Thyroid gland (tissue), 4 donors: Measurements from ENCODE around the gene PAGE2.

ENCODE experiments used
- POLR2A ChIP-seq, 2 donors: fragments of 450-650 bp; IDR thresholded peaks; one replicate each; pipeline ENCODE4 v1.6.1; 2017; ENCODE audit warnings: antibody characterized with exemption in 2 of 2, mild to moderate bottlenecking in 2 of 2, moderate library complexity in 1 of 2
- TF ChIP-seq, protein P1 (sequence below), 6 experiments: fragments of 200-600 bp in 3 of 6; fragments of 450-650 bp in 3 of 6; sonication (generic) in 3 of 6; IDR thresholded peaks; one replicate each; pipeline ENCODE4 v1.5.1; 2016 to 2019; ENCODE audit warnings: antibody characterized with exemption in 6 of 6, mild to moderate bottlenecking in 2 of 6, inconsistent platforms in 1 of 6, moderate library complexity in 1 of 6

DNA sequence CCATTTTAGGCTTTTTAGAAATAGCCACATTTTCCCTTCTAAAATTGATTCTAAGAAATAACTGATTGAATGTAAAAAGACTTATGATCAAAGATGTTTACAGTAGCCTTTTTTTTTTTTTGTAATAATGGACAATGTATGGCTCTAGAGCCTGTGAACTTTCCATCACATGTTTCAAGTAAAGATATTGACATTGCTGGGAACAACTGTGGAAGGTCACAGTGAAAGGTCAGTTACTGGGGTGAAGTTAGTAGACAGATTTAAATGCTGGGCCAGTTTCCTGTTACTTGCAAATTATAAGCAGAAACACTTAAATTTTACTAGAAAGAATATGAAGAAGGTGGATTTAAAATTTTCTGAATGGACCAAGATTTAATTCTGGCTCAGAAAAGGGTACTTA is 18.4 kb downstream of the PAGE2 start:
- TF ChIP-seq, protein P1, sequence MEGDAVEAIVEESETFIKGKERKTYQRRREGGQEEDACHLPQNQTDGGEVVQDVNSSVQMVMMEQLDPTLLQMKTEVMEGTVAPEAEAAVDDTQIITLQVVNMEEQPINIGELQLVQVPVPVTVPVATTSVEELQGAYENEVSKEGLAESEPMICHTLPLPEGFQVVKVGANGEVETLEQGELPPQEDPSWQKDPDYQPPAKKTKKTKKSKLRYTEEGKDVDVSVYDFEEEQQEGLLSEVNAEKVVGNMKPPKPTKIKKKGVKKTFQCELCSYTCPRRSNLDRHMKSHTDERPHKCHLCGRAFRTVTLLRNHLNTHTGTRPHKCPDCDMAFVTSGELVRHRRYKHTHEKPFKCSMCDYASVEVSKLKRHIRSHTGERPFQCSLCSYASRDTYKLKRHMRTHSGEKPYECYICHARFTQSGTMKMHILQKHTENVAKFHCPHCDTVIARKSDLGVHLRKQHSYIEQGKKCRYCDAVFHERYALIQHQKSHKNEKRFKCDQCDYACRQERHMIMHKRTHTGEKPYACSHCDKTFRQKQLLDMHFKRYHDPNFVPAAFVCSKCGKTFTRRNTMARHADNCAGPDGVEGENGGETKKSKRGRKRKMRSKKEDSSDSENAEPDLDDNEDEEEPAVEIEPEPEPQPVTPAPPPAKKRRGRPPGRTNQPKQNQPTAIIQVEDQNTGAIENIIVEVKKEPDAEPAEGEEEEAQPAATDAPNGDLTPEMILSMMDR (IDR thresholded peaks at IDR 0.05): no peak
- no peak for TF ChIP-seq POLR2A (IDR thresholded peaks at IDR 0.05)
